GM19372 (cell line): Measurements from ENCODE around the gene ATOX1.

Experiments
- ATAC-seq: cut with Tn5 transposase; IDR thresholded peaks from one replicate; pipeline ENCODE4 v1.9.1; 2021; ENCODE audit warnings: mild to moderate bottlenecking, low read depth, moderate library complexity; ENCODE audit not compliant: unreplicated experiment

The ATOX1 gene

DNA sequence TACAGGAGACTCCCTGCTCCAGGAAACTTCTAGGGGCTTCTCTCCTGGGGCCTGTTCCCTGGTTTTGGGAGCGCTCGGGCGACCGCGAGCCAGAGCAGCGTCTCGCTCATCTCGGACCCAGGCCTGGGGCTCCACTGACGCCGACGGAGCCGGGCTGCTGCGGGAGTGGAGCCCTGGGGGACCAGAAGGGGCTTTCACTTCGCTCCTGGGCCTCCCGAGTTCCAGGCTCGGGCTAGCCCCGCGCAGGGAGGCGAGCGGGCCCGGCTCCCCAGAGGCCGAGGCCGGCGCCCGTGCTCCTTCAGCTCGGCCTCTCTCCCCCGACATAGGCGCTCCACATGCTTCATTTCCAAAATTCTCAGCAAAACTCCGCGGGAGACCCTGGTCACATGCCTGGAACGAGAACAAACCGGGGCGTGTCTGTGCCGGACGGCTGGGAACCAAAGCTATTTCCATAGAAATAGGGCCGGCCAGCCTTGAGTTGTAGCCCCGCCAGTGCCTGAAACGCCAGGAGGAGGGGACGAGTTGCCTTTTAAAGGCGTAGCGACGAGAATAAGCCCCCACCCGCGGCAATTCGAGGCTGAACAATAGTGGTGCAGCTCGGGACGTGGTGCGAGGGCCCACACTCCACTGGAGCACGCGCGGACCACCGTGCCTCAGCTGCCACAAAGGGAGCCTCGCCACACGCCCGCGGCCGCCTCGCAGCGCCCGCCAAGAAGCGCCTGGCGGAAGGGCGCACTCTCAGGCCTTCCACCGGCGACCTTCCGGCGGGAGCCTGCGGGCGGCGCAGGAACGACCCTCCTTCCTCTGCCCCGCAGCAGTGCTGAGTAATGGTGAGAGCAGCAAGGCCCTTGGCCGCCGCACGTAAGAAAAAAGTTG lies 12.2 kb upstream of the ATOX1 start:
- peak; percentile 19 for ATAC-seq

GRCh38 chr5:151766975-151767374 lies 8.5 kb upstream of the ATOX1 start:
- ATAC-seq, result no peak

- no peak for ATAC-seq
These were observed 6.4 kb upstream of the ATOX1 start for GRCh38 chr5:151764801-151765200.

- ATAC-seq, result peak; percentile 4
These were observed 346 bp downstream of the ATOX1 start for GRCh38 chr5:151758141-151758429.

DNA sequence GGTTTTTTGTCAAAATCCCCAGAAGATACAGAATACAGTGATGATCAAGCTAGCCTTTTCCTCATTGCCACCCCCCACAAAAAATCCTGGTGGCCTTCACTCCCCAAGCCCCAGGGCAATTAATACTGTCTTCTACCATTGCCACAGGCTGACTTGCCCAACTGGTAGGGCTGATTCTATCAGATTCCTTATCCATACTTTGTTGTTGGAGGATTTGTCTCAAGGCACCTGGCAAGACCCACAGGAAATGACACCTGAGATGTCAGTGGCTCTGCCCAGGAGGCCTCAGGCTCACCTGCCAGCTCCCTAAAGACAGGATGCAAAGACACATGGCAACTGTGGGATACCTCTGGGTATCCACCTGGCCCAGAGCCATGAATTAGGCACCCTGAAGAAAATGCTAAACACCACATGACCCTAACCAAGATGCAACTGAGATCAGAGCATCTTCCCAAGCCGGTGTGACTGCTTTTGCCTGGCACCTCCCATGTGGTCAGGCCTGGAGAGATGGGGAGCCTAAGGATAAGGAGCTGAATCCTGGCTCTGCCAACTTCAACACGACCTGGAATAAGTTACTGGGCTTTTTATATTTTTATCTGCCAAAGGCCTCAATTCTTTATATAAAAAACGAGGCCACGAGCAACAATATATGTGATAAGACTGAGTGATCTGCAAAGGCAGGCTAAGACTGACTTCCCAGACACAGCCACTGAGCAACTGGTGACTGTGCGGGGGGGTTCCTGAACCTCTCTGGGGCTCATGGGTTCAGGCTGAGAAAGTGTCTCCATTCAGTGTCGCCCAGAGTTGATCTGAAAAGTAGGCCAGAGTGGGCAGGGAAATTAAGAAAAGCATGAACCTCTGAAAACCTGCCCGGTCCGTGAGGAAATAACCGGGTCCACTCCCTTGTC lies 944 bp downstream of the ATOX1 start:
- peak; percentile 29 for ATAC-seq

DNA sequence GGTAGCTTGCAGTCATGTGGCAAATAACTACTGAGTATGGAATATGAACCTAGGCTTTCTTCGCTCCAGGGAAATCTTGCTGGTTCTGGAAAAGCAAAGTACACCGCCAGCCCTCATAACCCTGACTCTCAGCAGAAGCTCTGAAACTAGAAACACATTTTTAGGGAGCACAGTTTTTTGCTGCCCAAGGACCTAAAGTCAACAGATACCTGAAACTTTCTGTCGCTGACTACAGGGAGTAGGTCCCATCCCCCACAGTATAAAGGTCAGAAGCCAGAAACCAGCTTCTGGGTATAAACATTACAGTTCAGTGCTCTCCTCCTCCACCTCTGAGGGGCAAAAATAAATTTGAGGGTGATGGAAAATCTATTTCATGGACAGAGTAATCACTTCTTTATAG lies 3.0 kb downstream of the ATOX1 start:
- ATAC-seq, result no peak

GRCh38 chr5:151751593-151751992 lies 6.8 kb downstream of the ATOX1 start:
- no peak for ATAC-seq

- no peak for ATAC-seq
These were observed 7.3 kb downstream of the ATOX1 start for GRCh38 chr5:151751091-151751490.

GRCh38 chr5:151750121-151750520 lies 8.3 kb downstream of the ATOX1 start:
- ATAC-seq, result no peak

- peak; percentile 37 for ATAC-seq
These were observed 13.2 kb downstream of the ATOX1 start for GRCh38 chr5:151745071-151745705.

GRCh38 chr5:151743530-151743929 lies 14.9 kb downstream of the ATOX1 start:
- ATAC-seq, result no peak

DNA sequence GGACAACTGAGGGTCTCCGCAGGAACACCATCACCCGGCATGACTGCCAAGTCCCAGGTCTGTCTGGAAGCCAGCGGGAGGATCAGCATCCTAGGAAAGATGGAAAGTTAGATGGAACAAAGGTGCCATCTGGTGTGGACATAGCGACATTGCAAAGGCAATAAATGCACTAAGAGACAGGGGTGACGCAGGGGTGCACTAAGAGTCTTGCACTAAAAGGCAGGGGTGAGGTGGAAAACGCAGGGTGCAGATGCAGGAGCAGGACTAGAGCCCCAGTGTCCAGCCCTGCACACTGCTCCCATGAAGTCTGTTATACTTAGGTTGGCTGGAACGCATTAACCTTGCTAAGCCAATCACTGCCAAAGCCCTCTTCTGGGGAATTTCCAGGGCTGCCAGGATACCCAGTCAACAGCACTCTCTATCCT lies 15.5 kb downstream of the ATOX1 start:
- no peak for ATAC-seq

- ATAC-seq, result no peak
These were observed 16.6 kb downstream of the ATOX1 start for GRCh38 chr5:151741678-151742423.

GRCh38 chr5:151740958-151741373 lies 17.5 kb downstream of the ATOX1 start:
- no peak for ATAC-seq

GRCh38 chr5:151740336-151740942 lies 18.0 kb downstream of the ATOX1 start:
- peak; percentile 67 for ATAC-seq

GRCh38 chr5:151739939-151740335 lies 18.5 kb downstream of the ATOX1 start:
- ATAC-seq, result no peak

DNA sequence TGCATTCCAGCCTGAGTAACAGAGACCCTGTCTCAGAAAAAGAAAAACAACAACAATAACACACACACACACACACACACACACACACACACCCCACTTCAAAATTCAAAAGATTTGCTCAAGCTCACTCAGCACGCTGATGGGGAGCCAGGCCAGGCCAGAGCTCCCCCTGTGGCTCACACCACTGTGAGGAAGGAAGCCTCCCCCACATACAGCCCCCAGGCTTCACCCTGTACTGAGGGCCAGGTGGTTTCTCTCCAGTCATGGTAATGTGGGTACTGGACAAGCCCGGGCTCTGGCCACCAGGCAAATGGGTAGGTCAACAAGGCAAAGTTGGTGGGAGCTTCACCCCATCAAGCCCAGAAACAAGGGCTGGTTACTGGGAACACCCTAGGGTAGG lies 19.0 kb downstream of the ATOX1 start:
- ATAC-seq, result no peak

DNA sequence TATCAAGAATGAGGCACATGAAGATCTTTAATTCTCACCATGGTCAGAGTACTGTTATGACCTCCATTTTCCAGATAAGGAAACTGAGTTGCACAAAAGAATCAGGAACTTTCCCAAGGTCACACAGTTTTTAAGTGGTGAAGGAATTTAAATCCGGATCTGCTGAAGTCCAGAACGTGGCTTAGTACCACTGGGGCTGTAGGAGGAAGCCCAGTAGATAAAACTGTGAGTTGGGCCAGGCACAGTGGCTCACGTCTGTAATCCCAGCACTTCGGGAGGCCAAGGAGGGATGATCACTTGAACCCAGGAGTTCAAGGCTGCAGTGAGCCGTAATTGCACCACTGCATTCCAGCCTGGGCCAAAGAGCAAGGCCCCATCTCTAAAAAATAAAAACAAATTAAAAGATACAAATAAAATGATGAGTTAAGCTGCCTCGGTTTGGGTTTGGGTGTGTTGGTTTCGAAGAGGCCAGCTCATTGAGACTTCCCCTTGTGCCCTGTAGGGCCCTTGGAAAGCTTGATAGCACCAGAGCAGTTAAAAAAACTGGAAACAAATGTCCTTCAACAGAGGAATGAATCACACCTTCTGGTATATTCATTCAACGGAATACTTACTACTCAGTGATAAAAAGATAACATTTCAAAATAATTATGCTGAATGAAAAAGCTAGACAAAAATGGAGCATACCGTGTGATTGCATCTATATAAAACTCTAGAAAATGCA lies 20.1 kb downstream of the ATOX1 start:
- no peak for ATAC-seq

- ATAC-seq, result no peak
These were observed 21.0 kb downstream of the ATOX1 start for GRCh38 chr5:151737431-151737830.
